GM21576 (cell line): ENCODE results near the gene OLFM1.
"Not testable (repeated sequence)": the region's sequence is repeated elsewhere in the genome, so short reads cannot be mapped to it uniquely, and the experiment has no call there.

Experiments used
- ATAC-seq: cut with Tn5 transposase; IDR thresholded peaks from one replicate; pipeline ENCODE4 v1.9.1; 2021; ENCODE audit warnings: mild to moderate bottlenecking, moderate library complexity; ENCODE audit not compliant: unreplicated experiment

Gene OLFM1

GRCh38 chr9:135103931-135104639 is 16.6 kb downstream of the OLFM1 start:
- no peak for ATAC-seq

- no peak for ATAC-seq
These were observed 17.3 kb downstream of the OLFM1 start for GRCh38 chr9:135104761-135105160.

- no peak for ATAC-seq
These were observed 17.8 kb downstream of the OLFM1 start for GRCh38 chr9:135105211-135105745.

DNA sequence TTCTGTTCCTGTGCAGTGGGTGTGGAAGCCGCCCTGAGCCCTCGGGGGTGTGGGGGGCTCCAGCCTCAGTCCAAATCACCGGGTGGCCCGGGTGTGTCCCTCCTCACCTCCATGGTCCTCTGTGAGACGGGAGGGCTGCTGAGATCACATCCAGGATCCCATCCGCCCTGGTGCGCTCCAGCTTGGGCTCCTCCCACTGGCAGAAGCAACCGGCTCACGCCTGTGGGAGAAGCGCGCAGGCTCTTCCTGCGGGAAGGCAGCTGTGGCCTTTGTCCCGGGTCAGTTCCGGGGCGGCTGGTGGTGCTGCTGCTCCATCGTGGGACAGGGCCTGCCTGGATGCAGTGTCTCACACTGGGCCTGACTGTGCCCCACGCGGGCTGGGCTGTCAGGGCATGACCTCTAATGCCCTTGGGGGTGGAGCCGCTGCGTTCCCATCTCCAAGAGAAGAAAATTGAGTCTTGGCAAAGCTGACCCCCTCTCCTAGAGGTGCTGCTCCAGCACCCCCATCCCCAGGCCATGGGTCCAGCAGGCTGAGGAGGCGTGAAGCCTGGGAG is 18.5 kb downstream of the OLFM1 start:
- no peak for ATAC-seq

- no peak for ATAC-seq
These were observed 19.2 kb downstream of the OLFM1 start for GRCh38 chr9:135106551-135107270.

DNA sequence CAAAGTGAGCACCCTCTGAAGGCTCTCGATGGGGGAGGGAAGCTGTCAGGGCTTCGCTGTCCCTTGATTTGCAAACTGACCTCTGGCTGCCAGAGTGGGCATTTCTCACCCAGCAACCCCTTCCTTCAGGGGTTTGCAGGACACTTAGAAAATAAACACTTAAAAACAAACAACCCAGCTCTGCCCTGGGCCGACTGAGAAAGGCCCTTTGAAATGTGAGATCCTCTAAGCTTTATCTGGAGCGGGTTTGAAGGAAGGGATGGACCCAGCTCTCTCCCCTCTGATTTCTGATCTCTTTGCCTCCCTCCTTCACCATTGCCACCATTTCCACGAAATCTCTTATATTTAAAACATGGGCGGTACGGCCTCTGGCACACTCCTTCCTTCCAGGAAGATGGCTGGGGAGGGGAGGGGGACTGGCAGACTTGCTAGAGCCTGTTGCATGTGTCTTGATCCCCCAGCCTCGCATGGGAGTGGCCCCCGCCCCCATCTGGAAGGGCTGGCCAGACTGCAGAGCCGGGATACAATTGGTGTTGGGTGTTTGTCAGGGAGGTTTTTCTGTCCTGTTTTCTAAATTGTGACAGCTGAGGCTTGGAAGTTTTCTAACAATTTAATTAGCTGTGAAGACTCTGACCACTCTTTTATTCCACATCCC is 20.2 kb downstream of the OLFM1 start:
- no peak for ATAC-seq

DNA sequence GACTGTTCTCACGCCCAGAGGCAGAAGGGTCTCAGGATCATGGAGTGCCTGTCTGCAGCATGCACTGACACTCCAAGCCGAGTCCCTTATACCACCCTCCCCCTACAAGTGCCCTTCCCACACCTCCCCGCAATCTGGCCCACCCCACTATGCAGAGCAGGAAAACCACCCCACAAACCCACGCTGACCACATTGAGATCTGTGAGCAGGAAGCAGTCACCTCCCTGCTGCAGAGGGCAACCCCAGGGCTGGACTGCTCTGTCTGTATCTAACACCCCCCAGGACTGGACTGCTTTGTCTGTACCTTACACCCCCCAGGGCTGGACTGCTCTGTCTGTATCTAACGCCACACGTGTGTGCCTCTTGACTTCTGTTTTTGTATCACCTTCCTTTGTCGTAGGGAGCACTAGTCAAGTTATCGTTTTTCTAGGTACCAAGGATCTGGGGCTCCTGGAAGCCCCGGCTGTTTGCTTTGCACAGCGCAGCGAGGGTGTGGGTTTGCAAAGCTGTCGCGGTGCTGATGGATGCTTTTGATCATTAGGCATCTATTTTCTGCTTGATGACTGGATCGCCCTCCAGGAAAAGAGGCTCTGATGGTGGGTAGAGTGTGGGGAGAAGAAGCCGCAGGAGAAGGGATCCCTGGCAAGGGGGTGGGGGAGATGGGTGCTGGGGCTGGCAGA is 21.5 kb downstream of the OLFM1 start:
- ATAC-seq, result no peak

- ATAC-seq, result no peak
These were observed 22.2 kb downstream of the OLFM1 start for GRCh38 chr9:135109650-135110049.

- ATAC-seq, result no peak
These were observed 22.9 kb downstream of the OLFM1 start for GRCh38 chr9:135110416-135110815.

DNA sequence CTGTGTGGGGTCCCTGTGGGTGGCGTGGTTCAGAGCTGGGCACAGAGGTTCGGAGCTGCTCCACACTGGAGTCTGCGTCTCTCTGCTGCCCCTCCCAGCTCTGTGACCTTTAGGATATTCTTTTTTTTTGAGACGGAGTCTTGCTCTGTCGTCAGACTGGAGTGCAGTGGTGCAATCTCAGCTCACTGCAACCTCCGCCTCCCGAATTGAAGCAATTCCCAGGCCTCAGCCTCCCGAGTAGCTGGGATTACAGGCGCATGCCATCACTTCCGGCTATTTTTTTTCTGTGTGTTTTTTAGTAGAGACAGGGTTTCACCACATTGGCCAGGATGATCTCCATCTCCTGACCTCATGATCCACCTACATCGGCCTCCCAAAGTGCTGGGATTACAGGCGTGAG is 24.1 kb downstream of the OLFM1 start:
- ATAC-seq, result not testable (repeated sequence)

DNA sequence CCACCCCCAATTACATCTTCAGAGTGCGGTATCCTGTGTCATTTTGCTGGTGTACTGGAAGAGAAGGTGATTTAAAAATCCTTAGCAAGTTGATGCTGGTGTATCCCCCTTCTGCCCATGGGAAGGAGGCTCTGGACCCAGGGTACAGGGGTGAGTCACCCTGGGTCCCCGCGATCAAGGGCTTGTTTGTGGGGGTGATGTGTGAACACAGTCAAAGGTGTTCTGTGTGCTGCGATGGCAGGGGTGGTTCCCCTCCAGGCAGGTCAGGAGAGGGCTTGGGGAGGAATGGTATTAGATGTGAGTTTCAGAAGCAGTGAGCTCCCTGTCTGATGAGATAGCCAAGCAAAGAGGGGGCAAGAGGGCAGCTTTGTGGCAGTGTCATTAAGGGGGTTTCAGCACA is 28.9 kb downstream of the OLFM1 start:
- ATAC-seq, result no peak

DNA sequence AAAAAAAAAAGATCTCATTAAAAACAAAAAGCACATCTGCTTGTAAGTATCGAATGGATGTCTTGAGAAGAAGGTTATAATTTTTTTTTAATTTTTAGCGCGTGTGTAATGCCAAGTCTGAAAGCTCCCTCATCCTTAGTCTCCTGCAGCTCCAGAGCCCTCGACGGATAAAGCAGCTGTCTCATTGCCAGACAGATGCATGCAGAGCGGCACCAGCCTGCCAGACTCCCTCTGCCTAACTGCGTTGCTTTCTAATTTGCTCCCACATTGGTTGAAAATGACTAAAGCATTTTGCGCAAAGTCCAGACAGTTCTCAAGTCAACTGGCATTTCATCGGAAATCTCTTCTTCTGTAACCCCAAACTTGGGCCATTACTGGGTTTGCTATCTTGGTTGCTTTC is 29.4 kb downstream of the OLFM1 start:
- ATAC-seq, result no peak

DNA sequence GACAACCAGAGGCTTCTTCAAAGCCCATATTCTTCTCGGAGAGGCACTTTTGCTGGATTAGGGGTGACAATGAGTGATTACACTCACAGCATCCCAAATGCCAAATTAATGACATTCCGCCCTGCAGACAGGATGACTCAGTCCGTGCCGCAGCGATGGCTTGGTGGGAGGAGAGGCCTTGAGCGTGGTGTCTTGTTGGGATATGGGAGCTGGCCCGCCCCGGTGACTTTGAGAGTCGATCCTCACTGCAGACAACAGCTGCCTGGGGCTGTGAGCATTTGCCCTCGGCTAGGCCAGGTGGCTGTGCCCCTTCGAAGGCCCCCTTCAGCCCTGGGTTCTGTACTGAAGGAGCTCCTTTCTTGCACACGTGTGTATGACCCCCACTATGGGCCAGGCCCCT is 29.8 kb downstream of the OLFM1 start:
- no peak for ATAC-seq

GRCh38 chr9:135119496-135120064 is 32.1 kb downstream of the OLFM1 start:
- ATAC-seq, result no peak

- ATAC-seq, result no peak
These were observed 32.8 kb downstream of the OLFM1 start for GRCh38 chr9:135120249-135120648.

DNA sequence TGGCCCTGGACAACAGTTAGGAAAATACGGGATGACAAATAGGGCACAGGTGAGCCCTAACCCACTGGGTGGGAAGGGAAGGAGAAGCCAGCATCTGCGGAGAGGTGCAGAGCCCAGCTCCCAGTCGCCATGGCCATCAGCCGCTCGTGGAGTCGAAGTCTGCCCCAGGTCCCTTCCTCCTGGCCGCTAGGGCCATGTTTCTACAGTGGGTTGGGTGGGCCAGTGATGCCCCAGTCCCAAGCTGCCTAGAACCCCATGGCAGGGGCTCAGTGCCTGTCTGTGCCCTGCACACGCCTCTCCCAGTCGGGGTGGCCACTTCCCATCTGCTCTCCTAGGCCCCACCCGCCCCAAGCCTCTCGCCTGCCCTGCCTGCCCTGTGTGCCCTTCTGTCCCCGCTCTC is 34.8 kb downstream of the OLFM1 start:
- ATAC-seq, result no peak

GRCh38 chr9:135123126-135123772 is 35.8 kb downstream of the OLFM1 start:
- ATAC-seq, result no peak

GRCh38 chr9:135123773-135124134 is 36.3 kb downstream of the OLFM1 start:
- ATAC-seq, result no peak

- ATAC-seq, result no peak
These were observed 39.2 kb downstream of the OLFM1 start for GRCh38 chr9:135126451-135127187.
